ENCODE data around the gene KCNG1. TPM values are rescaled to one million over a fixed set of nuclear protein-coding genes. Genes with fewer than 3 reads are reported as not detected.
"Not testable (repeated sequence)": the region's sequence is repeated elsewhere in the genome, so short reads cannot be mapped to it uniquely, and the experiment has no call there.

KCNG1 gene
- total RNA-seq, 4 donors from 2014 or later: 0.54 to 2.4 (median 1.6) TPM; not detected in 1

DNA sequence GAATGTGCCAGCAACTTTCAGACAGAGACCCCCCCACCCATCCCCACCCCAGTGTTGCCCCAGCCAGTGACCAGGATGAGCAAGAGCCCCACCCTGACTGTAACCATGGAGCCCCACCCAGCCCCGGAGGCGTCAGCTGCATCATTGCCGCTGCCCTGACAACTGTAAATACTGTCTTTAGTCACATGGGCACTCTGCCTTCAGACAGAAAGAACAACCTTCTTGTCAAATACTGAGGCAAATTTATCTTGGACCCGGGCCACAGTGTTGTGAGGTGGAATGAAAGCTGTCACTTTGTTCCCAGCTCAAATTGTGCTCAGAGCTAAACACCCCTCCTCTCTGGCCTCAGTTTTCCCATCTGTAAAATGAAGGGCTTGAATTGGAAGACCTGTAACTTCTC, 40.5 kb downstream of the KCNG1 start:
- no peak for TF ChIP-seq POLR2A (IDR thresholded peaks at IDR 0.05)
- TF ChIP-seq, protein P1, sequence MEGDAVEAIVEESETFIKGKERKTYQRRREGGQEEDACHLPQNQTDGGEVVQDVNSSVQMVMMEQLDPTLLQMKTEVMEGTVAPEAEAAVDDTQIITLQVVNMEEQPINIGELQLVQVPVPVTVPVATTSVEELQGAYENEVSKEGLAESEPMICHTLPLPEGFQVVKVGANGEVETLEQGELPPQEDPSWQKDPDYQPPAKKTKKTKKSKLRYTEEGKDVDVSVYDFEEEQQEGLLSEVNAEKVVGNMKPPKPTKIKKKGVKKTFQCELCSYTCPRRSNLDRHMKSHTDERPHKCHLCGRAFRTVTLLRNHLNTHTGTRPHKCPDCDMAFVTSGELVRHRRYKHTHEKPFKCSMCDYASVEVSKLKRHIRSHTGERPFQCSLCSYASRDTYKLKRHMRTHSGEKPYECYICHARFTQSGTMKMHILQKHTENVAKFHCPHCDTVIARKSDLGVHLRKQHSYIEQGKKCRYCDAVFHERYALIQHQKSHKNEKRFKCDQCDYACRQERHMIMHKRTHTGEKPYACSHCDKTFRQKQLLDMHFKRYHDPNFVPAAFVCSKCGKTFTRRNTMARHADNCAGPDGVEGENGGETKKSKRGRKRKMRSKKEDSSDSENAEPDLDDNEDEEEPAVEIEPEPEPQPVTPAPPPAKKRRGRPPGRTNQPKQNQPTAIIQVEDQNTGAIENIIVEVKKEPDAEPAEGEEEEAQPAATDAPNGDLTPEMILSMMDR (IDR thresholded peaks at IDR 0.05): no peak
- intact Hi-C loops (cut with DNase I; ENCODE audit: low total_unique reads): no loop called here
- peak; percentile 80 to 90 for DNase-seq (ENCODE audit: low spot score in 2 of 2)
- H3K4me3 ChIP-seq (ENCODE audit: low read depth, poor library complexity, severe bottlenecking): no peak overlapping the region
- WGBS, 2 donors: 6 to 18% methylated on average over 4 of the region's 4 CpGs

GRCh38 chr20:50981714-50982048, 41.2 kb downstream of the KCNG1 start:
- TF ChIP-seq, protein P1 (IDR thresholded peaks at IDR 0.05): no peak
- TF ChIP-seq POLR2A (IDR thresholded peaks at IDR 0.05): no peak
- no peak for DNase-seq (ENCODE audit: low spot score in 2 of 2)
- H3K4me3 ChIP-seq (ENCODE audit: low read depth, poor library complexity, severe bottlenecking): no peak overlapping the region
- intact Hi-C loops (cut with DNase I; ENCODE audit: low total_unique reads): no loop called here
- WGBS, 2 donors: 56 to 60% methylated on average over 3 of the region's 3 CpGs

DNA sequence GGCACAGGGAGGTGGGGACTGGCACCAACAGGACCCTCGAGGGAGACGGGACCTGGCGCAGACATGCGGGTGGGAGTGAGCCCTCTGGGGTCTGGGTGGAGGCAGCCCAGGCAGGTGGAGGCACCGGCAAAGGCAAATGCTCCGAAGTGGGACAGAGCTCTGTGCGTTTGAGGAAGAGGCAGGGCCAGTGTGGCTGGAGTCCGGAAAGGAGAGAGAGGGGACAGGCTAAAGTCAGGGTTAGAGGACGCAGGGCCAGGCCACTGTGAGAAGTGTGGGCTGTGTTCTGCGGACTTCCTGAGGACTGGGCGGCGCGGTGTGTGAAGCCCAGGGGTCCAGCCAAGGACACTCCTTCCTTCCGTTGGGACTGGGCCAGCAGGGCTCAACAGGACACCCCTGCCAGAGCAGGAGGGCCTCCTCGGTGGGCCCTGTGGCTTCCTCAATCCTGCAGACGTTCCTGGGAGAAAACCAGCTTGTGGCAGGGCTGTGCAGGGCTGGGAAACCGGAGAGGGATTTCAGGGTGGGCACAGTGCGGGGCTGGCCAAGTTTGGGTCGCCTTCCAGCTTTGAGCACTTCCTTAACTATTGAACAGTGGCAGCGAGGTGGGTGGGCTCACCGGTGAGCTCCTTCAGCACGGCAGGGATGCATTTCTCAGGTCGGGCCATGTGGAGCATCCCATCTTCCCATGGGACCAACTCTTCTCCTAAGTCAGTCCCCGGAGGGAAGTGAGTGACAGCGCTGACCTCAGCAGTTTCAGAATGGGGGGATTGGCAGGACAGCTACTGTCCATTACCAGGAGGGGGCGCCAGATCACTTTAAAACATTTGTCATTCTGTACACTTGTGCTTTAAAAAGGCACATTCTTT, 41.8 kb downstream of the KCNG1 start:
- no peak for TF ChIP-seq POLR2A (IDR thresholded peaks at IDR 0.05)
- TF ChIP-seq, protein P1 (IDR thresholded peaks at IDR 0.05): no peak
- no peak overlapping the region for H3K4me3 ChIP-seq (ENCODE audit: low read depth, poor library complexity, severe bottlenecking)
- 57 to 60% methylated on average over 26 of the region's 26 CpGs for WGBS, 2 donors
- no peak for DNase-seq (ENCODE audit: low spot score in 2 of 2)
- intact Hi-C loops (cut with DNase I; ENCODE audit: low total_unique reads): no loop called here

DNA sequence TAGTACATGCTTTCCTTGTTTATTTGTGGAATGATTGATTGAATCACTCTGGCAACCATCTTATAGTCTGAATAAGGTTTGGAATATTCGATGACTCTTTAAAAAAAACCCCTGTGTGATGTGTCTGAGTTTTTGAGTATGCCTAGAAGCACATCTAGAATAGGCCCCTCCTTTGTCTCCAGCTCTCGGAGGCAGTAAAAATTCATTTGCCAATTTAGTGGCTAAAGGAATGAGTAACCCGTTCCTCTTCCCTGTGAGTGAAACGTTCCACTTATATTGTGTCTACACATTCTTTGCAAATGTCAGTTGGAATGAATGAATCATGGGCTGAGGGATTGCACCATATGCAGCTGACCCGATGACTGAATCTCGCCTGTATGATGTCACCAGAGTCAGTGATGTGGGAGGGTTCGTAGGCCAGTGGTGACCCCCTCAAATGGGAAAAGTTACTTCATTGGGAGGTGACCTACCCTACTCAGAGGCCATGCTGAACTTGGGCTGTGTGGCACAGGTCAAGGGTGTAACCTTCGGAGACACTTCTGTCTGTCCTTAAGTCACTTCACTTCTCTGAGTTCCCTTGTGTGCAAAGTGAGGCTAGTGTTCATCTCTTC, 42.7 kb downstream of the KCNG1 start:
- DNase-seq (ENCODE audit: low spot score in 2 of 2): no peak
- 34 to 40% methylated on average over 8 of the region's 8 CpGs for WGBS, 2 donors
- TF ChIP-seq, protein P1 (IDR thresholded peaks at IDR 0.05): no peak
- TF ChIP-seq POLR2A (IDR thresholded peaks at IDR 0.05): no peak
- intact Hi-C loops (cut with DNase I; ENCODE audit: low total_unique reads): no loop called here
- H3K4me3 ChIP-seq (ENCODE audit: low read depth, poor library complexity, severe bottlenecking): no peak overlapping the region

DNA sequence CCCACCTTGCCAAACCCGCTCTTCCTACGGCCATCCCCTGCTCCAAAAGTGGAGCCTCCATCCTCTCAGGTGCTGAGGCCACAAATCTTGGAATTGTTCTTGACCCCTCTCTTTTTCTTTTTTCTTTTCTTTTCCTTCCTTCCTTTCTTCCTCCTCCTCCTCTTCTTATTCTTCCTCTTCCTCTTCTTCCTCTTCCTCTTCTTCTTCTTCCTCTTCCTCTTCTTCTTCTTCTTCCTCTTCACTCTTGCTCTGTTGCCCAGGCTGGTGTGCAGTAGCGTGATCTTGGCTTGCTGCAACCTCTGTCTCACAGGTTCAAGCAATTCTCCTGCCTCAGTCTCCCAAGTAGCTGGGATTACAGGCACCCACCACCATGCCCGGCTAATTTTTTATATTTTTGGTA, 44.4 kb downstream of the KCNG1 start:
- intact Hi-C loops (cut with DNase I; ENCODE audit: low total_unique reads); DNase-seq (ENCODE audit: low spot score in 2 of 2); H3K4me3 ChIP-seq (ENCODE audit: low read depth, poor library complexity, severe bottlenecking): not testable (repeated sequence)
- WGBS, 2 donors: 93 to 98% methylated on average over 4 of the region's 4 CpGs

Data from lower leg skin (tissue), 4 donors.